Measurements from ENCODE around the gene PHF13. TPM values are rescaled to one million over a fixed set of nuclear protein-coding genes. Genes with fewer than 3 reads are reported as not detected.

Gene PHF13
- total RNA-seq, 2 donors from 2014 or later: 36.9 to 47.8 TPM

GRCh38 chr1:6594977-6595740 is 18.4 kb upstream of the PHF13 start:
- Mint-ChIP-seq H3K4me3 (no peak overlapping the region), H3K27ac (no peak overlapping the region)
- no peak for TF ChIP-seq CTCF (conservative IDR thresholded peaks at IDR 0.05)

GRCh38 chr1:6596351-6596750 is 17.2 kb upstream of the PHF13 start:
- Mint-ChIP-seq H3K4me3 (no peak overlapping the region), H3K27me3 (ENCODE audit: insufficient read depth) (no peaks in the 10 kb centered on the region), H3K27ac (no peak overlapping the region), H3K4me1 (peaks cover 8% of the 10 kb centered on the region), H3K36me3 (ENCODE audit: low read depth) (peaks cover 34% of the 10 kb centered on the region), H3K9me3 (no peaks in the 10 kb centered on the region)
- no peak for TF ChIP-seq CTCF (conservative IDR thresholded peaks at IDR 0.05)
- peaks cover 4% of the 10 kb centered on the region for H3K4me1 ChIP-seq (ENCODE audit: control insufficient read depth, insufficient read depth, low read length)
- H3K9ac ChIP-seq (ENCODE audit: extremely low read depth, low read length, poor library complexity, severe bottlenecking): no peak overlapping the region
- H3K4me3 ChIP-seq (ENCODE audit: low read length): no peak overlapping the region
- H3K9me3 ChIP-seq (ENCODE audit: control insufficient read depth, low read length): no peaks in the 10 kb centered on the region
- no peak overlapping the region for H3K27ac ChIP-seq (ENCODE audit: low read depth, low read length)
- no peak for DNase-seq
- no peaks in the 10 kb centered on the region for H3K27me3 ChIP-seq (ENCODE audit: control insufficient read depth, insufficient read depth, low read length, poor library complexity, severe bottlenecking)
- peaks cover 62% of the 10 kb centered on the region for H3K36me3 ChIP-seq (ENCODE audit: control insufficient read depth, insufficient read depth, low read length)
- WGBS, 2 experiments (ENCODE audit: insufficient coverage in 1 of 2, insufficient read length in 1 of 2): 96 to 98% methylated on average over 4 to 7 of the region's 7 CpGs

More at GRCh38 chr1:6594977-6595740, 18.4 kb upstream of the PHF13 start:
- Mint-ChIP-seq H3K27me3 (ENCODE audit: insufficient read depth) (no peaks in the 10 kb centered on the region), H3K36me3 (ENCODE audit: low read depth) (peaks cover 38% of the 10 kb centered on the region), H3K4me1 (peaks cover 2% of the 10 kb centered on the region), H3K9me3 (no peaks in the 10 kb centered on the region)
- H3K27ac ChIP-seq (ENCODE audit: low read depth, low read length): no peak overlapping the region
- no peaks in the 10 kb centered on the region for H3K9me3 ChIP-seq (ENCODE audit: control insufficient read depth, low read length)
- DNase-seq: peak; percentile 25
- H3K9ac ChIP-seq (ENCODE audit: extremely low read depth, low read length, poor library complexity, severe bottlenecking): no peak overlapping the region
- no peaks in the 10 kb centered on the region for H3K27me3 ChIP-seq (ENCODE audit: control insufficient read depth, insufficient read depth, low read length, poor library complexity, severe bottlenecking)
- peaks cover 69% of the 10 kb centered on the region for H3K36me3 ChIP-seq (ENCODE audit: control insufficient read depth, insufficient read depth, low read length)
- H3K4me1 ChIP-seq (ENCODE audit: control insufficient read depth, insufficient read depth, low read length): peaks cover 4% of the 10 kb centered on the region
- no peak overlapping the region for H3K4me3 ChIP-seq (ENCODE audit: low read length)
- WGBS, 2 experiments (ENCODE audit: insufficient coverage in 1 of 2, insufficient read length in 1 of 2): 91 to 94% methylated on average over 11 of the region's 11 CpGs

- Mint-ChIP-seq H3K36me3 (ENCODE audit: low read depth) (peaks cover 34% of the 10 kb centered on the region), H3K4me3 (no peak overlapping the region), H3K4me1 (peaks cover 8% of the 10 kb centered on the region), H3K27ac (no peak overlapping the region), H3K9me3 (no peaks in the 10 kb centered on the region), H3K27me3 (ENCODE audit: insufficient read depth) (no peaks in the 10 kb centered on the region)
- Histone ChIP-seq H3K9ac (ENCODE audit: extremely low read depth, low read length, poor library complexity, severe bottlenecking) (no peak overlapping the region), H3K4me3 (ENCODE audit: low read length) (no peak overlapping the region), H3K27ac (ENCODE audit: low read depth, low read length) (no peak overlapping the region), H3K27me3 (ENCODE audit: control insufficient read depth, insufficient read depth, low read length, poor library complexity, severe bottlenecking) (no peaks in the 10 kb centered on the region), H3K4me1 (ENCODE audit: control insufficient read depth, insufficient read depth, low read length) (peaks cover 4% of the 10 kb centered on the region), H3K9me3 (ENCODE audit: control insufficient read depth, low read length) (no peaks in the 10 kb centered on the region), H3K36me3 (ENCODE audit: control insufficient read depth, insufficient read depth, low read length) (peaks cover 59% of the 10 kb centered on the region)
- TF ChIP-seq CTCF (conservative IDR thresholded peaks at IDR 0.05): no peak
- WGBS, 2 experiments (ENCODE audit: insufficient coverage in 1 of 2, insufficient read length in 1 of 2): 90 to 99% methylated on average over 10 to 15 of the region's 15 CpGs
- DNase-seq: peak; percentile 35
These were observed 16.4 kb upstream of the PHF13 start for GRCh38 chr1:6596886-6597776.
